Activated naive CD4-positive, alpha-beta T cell treated with anti-CD3 and anti-CD28 coated beads, Interleukin-2, amount 50 U/mL, for 16 hours (primary cell): Measurements from ENCODE around the gene ETF1.

Source experiments
- DNase-seq: peaks from one replicate; pipeline ENCODE4 v3.0.0-alpha.2; 2020

The ETF1 gene

GRCh38 chr5:138459311-138459933 lies 83.6 kb downstream of the ETF1 start:
- DNase-seq: peak; percentile 81

GRCh38 chr5:138458856-138459255 lies 84.2 kb downstream of the ETF1 start:
- DNase-seq: no peak

GRCh38 chr5:138458384-138458783 lies 84.7 kb downstream of the ETF1 start:
- DNase-seq: no peak

GRCh38 chr5:138457531-138458275 lies 85.3 kb downstream of the ETF1 start:
- no peak for DNase-seq
